GM18909 (cell line): ENCODE data around the gene PTCD2.
"Not testable (repeated sequence)": the region's sequence is repeated elsewhere in the genome, so short reads cannot be mapped to it uniquely, and the experiment has no call there.

Experiments
- ATAC-seq: cut with Tn5 transposase; IDR thresholded peaks from one replicate; pipeline ENCODE4 v1.9.1; 2021; ENCODE audit warnings: mild to moderate bottlenecking; ENCODE audit not compliant: unreplicated experiment, poor library complexity

The PTCD2 gene

GRCh38 chr5:72295539-72295938 is 24.6 kb upstream of the PTCD2 start:
- no peak for ATAC-seq

DNA sequence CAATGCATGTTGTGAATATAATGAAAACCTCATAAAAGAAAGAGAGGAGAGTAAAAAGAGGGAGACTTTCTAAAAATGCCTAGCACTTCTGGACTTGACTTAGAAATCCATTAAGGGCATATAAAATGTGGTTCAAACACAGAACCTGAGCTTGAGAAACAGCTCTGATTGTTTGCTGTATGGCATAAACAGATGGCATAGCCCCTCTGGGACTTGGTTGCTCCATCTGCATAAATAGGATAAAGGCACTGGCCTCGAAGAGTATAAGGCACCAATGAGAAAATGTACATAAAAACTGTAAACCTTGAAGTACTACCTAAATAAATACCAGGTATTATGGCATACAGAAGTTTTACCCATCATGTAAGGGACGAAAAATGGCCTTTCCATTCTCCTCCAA is 23.9 kb upstream of the PTCD2 start:
- no peak for ATAC-seq

DNA sequence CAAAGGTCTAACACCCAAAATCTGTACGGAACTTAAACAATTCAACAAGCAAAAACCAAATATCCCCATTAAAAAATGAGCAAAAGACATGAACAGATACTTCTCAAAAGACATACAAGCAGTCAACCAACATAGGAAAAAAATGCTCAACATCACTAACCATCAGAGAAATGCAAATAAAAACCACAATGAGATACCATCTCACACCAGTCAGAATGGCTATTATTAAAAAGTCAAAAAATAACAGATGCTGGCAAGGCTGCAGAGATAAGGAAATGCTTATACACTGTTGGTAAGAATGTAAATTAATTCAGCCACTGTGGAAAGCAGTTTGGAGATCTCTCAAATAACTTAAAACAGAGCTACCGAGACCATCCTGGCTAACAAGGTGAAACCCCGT is 22.0 kb upstream of the PTCD2 start:
- ATAC-seq = peak; percentile 60

- ATAC-seq = no peak
These were observed 21.5 kb upstream of the PTCD2 start for GRCh38 chr5:72298711-72299110.

DNA sequence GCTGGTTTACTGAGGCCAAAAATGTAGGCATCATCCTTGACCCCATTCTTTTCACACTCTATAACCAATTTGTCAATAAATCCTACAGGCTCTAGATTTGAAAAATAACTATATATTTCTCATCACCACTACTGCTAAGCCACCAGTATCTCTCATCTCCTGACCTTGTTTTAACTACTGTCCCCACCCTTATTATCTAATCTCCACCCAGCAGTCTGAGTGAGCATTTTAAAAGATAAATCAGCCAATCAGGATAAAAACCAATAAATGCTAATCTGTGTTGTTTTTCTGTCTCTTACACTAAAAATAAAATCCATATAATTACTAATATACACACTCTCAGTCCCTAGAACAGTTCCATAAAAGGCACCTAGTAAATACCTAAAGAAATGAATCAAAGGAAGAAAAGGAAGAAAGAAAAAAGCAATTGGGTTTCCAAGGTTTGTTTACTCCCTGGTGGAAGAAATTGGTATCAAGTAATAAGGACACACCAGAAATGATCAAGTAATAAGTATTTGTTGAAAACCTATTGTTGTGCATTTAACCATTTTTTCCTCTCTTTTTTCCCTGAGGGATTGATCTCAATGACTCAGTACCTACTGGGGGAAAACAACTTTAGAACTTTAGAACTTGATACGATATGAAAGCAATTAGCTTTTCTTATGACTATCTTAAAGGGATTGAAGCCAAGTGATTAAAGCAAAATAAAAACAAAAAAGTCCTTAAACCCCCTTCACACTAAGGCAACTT is 19.4 kb upstream of the PTCD2 start:
- no peak for ATAC-seq

- ATAC-seq = peak; percentile 75
These were observed 18.6 kb upstream of the PTCD2 start for GRCh38 chr5:72301557-72301956.

DNA sequence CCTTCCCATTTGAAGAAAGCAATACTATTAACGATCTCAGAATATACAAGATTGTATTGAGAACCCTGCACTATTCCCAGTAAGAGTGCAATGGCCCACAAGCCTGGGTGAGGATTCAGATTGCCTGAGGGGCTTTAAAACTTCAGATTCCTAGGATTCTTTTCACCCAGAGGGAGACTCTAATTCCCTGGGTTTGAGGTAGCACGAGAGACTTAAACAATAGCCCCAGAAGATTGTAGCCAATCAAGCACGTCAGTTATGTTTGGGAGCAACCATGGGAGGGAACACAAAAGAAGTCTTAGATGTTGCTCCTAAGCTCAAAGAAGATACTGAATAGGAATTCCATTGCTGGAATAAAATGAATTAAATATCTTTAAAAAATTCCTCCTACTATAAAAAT is 18.0 kb upstream of the PTCD2 start:
- ATAC-seq = no peak

DNA sequence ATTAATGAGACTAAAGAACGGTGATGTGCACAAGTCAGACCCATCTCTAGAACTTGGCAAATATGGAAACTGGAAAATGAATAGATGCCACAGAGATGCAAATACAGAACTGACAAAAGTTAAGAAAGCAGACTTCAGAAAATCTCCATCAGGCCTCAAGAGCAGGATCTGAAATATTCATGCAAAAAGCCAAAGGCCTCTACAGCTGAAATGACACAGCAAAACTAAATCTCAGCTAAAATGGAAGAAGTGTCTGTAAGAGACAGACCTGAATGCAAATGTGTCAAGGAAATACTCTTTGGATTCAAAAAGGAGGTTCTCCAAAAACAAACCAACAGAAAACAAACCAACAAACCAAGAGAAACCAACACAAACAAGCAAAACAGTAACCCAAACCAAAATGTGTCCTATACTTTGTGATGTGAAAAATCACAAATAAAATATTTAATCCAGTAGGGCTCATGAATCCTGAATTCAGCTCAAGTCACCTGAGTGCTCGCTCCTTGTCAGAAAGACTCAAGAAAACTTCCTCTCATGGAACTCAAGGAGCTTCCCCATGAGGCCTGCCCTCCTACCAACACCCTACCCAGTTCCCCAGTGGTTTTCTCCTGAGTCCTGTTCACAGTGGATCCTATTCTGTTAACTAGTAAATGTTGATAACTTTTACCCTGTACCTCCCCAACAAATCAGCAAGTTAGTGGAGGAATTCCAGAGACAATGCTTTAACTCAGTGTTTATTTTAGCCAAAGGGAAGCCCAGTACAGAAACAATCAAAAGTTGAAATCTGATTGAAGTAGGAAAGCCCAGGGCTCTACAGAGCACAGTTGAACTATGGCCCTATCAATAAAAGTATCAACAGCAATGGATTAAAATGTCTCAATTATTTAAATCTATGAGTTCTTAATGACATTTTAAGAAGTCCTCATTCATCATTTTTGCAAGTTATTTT is 14.7 kb upstream of the PTCD2 start:
- no peak for ATAC-seq

GRCh38 chr5:72307573-72307967 is 12.6 kb upstream of the PTCD2 start:
- ATAC-seq = no peak

DNA sequence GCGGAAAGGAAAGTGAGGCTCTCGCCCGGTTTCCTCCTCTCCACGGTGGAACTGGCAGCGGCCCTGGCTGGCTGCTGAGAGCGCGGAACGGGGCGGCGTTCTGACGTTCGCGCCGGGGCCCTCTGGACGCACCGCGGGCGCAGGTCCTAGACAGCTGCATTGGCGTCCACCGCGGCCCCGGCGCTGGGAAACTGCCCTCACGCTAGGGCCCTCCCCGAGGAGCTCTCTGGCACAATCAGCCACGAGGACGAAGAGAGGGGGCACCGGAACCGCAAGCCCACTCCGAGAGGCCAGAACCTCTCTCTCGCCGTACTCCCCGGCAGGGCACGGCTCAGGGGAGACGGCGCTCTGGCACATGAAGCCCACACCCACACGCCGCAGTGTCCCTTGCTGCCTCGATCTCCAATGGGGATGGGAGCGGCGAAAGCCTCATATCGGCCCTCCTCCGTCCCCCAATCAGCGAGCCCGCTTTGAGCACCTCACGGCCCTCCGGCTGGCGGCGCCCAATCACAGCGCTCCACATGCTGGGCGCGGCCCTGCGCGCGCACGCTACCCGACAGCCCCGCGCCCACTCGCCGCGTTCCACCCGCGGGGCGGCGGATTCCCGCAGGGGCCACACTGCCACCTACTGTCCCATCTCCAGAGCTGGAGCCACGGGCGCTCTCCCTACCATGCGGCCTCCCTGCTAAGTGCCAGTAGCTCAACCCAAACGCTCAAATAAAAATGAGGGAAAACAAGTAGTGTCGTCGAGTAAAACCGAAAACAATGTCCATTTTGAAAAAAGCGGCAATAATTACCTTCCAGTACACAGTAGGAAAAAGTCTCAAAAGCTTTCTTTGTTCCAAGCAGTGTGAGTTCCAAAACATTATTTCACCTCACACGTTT is 12.0 kb upstream of the PTCD2 start:
- peak; percentile 91 for ATAC-seq

DNA sequence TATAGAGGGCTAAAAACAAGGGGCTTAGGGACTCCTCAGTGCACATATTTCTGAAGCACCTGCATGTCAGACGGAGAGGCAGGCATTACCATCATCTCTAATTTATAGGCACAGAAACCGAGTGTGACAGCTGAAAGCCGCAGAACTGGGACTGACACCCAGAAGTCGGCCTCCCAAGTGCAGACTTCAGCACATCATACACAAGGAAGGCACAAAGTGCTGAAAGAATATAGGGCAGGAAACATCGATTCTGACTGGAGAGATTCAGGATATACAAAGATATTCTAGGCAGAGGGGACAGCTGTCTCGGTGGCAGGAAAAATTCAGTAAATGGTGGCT is 11.4 kb upstream of the PTCD2 start:
- no peak for ATAC-seq

GRCh38 chr5:72313141-72313540 is 7.0 kb upstream of the PTCD2 start:
- ATAC-seq = no peak

DNA sequence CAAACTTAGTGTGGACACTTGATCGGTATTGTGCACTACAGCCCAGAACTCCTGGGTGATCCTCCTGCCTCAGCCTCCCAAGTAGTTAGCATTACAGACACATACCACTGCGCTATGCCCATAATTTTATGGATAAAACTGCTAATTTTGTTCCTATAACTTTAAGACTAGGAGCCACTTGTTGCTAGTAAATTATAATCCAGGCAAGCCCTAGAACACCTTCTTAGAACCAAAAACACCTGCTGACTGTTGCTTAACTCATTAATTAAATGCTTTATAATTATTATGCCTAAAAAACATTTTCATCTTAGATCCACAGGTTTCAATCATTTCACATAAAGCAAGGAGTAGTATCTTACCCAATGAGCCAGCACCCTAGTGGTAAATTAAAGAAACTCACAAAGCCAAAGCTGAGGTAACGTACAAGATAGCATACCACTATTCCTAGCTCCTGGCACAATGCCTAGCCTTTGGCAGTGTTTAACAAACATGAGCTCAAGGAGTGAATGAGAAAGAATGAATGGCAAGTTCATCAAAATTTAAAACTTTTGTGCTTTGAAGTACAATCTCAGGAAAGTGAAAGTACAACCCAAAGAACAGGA is 5.5 kb upstream of the PTCD2 start:
- no peak for ATAC-seq

GRCh38 chr5:72319435-72319975 is 668 bp upstream of the PTCD2 start:
- not testable (repeated sequence) for ATAC-seq

GRCh38 chr5:72324189-72324825 is 4.1 kb downstream of the PTCD2 start:
- ATAC-seq = no peak

DNA sequence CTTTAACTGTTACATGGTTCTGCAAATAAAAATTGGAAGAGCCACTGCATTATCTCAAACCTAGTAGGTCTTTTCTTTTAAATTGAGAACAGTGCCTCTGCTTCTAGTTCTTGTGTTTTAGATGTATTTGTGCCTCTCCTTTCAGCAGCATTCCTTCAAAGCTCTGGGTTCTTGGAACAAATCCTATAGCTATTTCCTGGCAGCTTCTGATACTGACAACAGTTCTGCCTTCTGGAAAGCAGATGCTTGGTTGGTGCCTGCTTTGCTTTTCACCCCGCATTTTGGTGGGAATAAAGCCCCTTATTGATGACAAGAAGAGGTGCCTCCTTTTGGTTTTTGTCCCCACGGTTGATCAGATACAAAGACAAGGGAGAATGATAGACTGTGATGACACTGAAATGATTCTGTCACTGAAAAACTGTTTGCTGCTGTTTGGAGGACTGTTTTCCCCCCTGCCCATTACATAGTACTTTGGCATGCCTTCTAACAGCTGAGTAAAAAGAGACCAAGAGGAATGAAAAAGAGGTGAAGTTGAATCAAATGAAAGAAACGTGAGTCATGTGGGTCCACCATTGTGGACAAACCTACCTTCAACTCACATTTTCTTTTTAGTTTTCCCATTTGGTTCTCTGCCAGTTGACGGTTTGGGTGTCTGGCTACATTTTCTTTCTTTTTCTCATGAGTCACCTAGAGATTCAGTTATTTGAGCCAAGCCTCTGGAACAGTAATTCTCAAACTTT is 5.6 kb downstream of the PTCD2 start:
- ATAC-seq = no peak

GRCh38 chr5:72326306-72326649 is 6.1 kb downstream of the PTCD2 start:
- no peak for ATAC-seq

DNA sequence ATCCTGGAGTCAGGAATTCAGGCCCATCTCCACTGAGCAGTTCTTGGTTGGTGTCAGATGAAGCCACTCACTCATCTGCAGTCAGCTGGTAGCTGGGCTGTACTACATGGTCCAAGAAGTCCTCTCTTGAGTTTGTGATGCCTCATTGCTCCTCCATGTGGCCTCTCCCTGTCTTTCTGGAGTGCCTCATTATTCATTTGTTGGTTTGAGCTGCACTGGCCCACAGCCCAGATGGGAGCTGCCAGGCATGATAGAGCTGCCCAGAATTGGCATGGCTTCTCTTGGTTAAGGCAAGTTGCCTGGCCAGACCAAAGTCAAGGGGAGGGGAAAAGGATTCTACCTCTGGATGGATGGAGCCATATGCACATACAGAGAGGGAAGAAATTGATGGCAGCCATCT is 8.0 kb downstream of the PTCD2 start:
- ATAC-seq = no peak

DNA sequence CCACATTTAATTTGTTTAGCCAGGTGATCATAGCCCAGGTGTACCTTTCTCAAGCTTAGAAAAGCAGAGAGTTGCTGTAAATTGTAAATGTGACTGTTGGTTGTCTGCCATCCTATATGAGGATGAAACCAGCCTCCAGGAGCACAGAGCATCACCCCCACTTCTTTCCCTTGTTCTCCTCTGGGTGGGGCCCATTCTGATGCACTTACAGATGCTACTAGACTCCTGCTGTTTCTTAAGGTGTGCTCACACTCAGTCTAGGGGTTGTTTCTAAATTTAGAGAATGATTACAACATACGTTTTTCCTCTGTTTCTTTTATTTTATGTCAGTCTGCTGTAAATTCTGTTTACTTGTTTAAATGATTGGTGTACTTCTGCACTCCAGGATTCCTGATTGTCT is 10.5 kb downstream of the PTCD2 start:
- ATAC-seq = no peak
